ENCODE results near the gene CSRP3.
"Not testable (repeated sequence)": the region's sequence is repeated elsewhere in the genome, so short reads cannot be mapped to it uniquely, and the experiment has no call there.

GRCh38 chr11:19136884-19137283, 64.9 kb downstream of the CSRP3 start:
- TF ChIP-seq SP1 (IDR thresholded peaks at IDR 0.05); CTCF (IDR thresholded peaks at IDR 0.05; ENCODE audit: low read depth, low read length, missing input control); GABPA (IDR thresholded peaks at IDR 0.05 in 1 of 2, conservative IDR thresholded peaks at IDR 0.05 in 1 of 2); TAF1 (conservative IDR thresholded peaks at IDR 0.05); EGR1 (IDR thresholded peaks at IDR 0.05; ENCODE audit: low read depth in 2 of 2): not testable (repeated sequence)

Data from liver (tissue), 3 donors.